ENCODE data around the gene TMEM89. TPM values are rescaled to one million over a fixed set of nuclear protein-coding genes. Genes with fewer than 3 reads are reported as not detected.

Gene TMEM89
- not detected for total RNA-seq

- Histone ChIP-seq H3K4me3 (no peak within 1 kb of the TSS), H3K27me3 (no peaks in the 10 kb centered on the region), H3K4me1 (no peaks in the 10 kb centered on the region), H3K27ac (no peak within 1 kb of the TSS), H3K9me3 (peaks cover 0 to 21% (median 0%) of the 10 kb centered on the region in 4 donors), H3K36me3 (peaks cover 0 to 22% (median 0%) of the 10 kb centered on the region in 3 donors)
- DNase-seq (ENCODE audit: low spot score in 2 of 2): no peak
- no peak for TF ChIP-seq POLR2A (IDR thresholded peaks at IDR 0.05)
- WGBS, 2 donors: 90 to 93% methylated on average over 4 to 11 of the region's 19 CpGs
These were observed at the start of gene TMEM89 for GRCh38 chr3:48621461-48621869. TMEM89 (minus strand) TSS chr3:48621769; CDS start chr3:48621756, 13 bp downstream.

- 70 to 80% methylated on average over 4 of the region's 4 CpGs for WGBS, 2 donors
- TF ChIP-seq POLR2A (IDR thresholded peaks at IDR 0.05) (no peak), CTCF (IDR thresholded peaks at IDR 0.05) (no peak), EP300 (IDR thresholded peaks at IDR 0.05) (no peak)
- Histone ChIP-seq H3K4me3 (no peak overlapping the region), H3K9me3 (no peaks in the 10 kb centered on the region), H3K36me3 (peaks cover 0 to 4% (median 0%) of the 10 kb centered on the region in 3 donors), H3K27ac (peak overlapping the region in 3 of 4 donors; percentile 90 to 98 (median 93)), H3K27me3 (peaks cover 0 to 20% of the 10 kb centered on the region in 2 donors), H3K4me1 (peaks cover 0 to 33% (median 8%) of the 10 kb centered on the region in 4 donors)
- no peak for DNase-seq (ENCODE audit: low spot score in 2 of 2)
These were observed 43.4 kb upstream of the TMEM89 start for GRCh38 chr3:48664929-48665328.

GRCh38 chr3:48664313-48664644, 42.7 kb upstream of the TMEM89 start:
- H3K4me3 ChIP-seq: peak overlapping the region in 1 of 4 donors; percentile 57

GRCh38 chr3:48663489-48664312, 42.1 kb upstream of the TMEM89 start:
- H3K27ac ChIP-seq: peak overlapping the region; percentile 75 to 98 (median 92)
- peaks cover 0 to 33% (median 8%) of the 10 kb centered on the region in 4 donors for H3K4me1 ChIP-seq
- H3K27me3 ChIP-seq: peaks cover 0 to 20% of the 10 kb centered on the region in 2 donors
- TF ChIP-seq EP300 (IDR thresholded peaks at IDR 0.05) (peak; percentile 70 to 90), POLR2A (IDR thresholded peaks at IDR 0.05) (peak; percentile 54 to 68), CTCF (IDR thresholded peaks at IDR 0.05) (peak; percentile 67 to 90 (median 79))
- 0 to 2% methylated on average over 38 to 46 of the region's 66 CpGs for WGBS, 2 donors
- H3K4me3 ChIP-seq: peak overlapping the region; percentile 47 to 60 (median 54)
- no peaks in the 10 kb centered on the region for H3K36me3 ChIP-seq
- H3K9me3 ChIP-seq: no peaks in the 10 kb centered on the region
- peak; percentile 88 for DNase-seq (ENCODE audit: low spot score in 2 of 2)

More at GRCh38 chr3:48664313-48664644, 42.7 kb upstream of the TMEM89 start:
- no peaks in the 10 kb centered on the region for H3K36me3 ChIP-seq
- H3K9me3 ChIP-seq: no peaks in the 10 kb centered on the region
- peak overlapping the region; percentile 75 to 98 (median 92) for H3K27ac ChIP-seq
- H3K4me1 ChIP-seq: peaks cover 0 to 33% (median 8%) of the 10 kb centered on the region in 4 donors
- no peak for DNase-seq (ENCODE audit: low spot score in 2 of 2)
- 48 to 53% methylated on average over 9 to 11 of the region's 11 CpGs for WGBS, 2 donors
- TF ChIP-seq EP300 (IDR thresholded peaks at IDR 0.05) (no peak), CTCF (IDR thresholded peaks at IDR 0.05) (peak in 1 of 5 experiments; percentile 7), POLR2A (IDR thresholded peaks at IDR 0.05) (no peak)
- H3K27me3 ChIP-seq: peaks cover 0 to 20% of the 10 kb centered on the region in 2 donors

- DNase-seq (ENCODE audit: low spot score in 2 of 2): peak; percentile 49 to 57
- 1% methylated on average over 24 to 38 of the region's 52 CpGs for WGBS, 2 donors
- Histone ChIP-seq H3K9me3 (no peaks in the 10 kb centered on the region), H3K36me3 (no peaks in the 10 kb centered on the region), H3K4me3 (peak within 1 kb of the TSS; percentile 47 to 60 (median 54)), H3K4me1 (peaks cover 0 to 33% (median 8%) of the 10 kb centered on the region in 4 donors), H3K27me3 (peaks cover 0 to 20% of the 10 kb centered on the region in 2 donors), H3K27ac (peak within 1 kb of the TSS; percentile 75 to 98 (median 92))
- peak in 1 of 2 donors; percentile 74 for TF ChIP-seq EP300 (IDR thresholded peaks at IDR 0.05)
- no peak for TF ChIP-seq CTCF (IDR thresholded peaks at IDR 0.05)
- peak; percentile 35 to 47 for TF ChIP-seq POLR2A (IDR thresholded peaks at IDR 0.05)
These were observed 41.4 kb upstream of the TMEM89 start, which contains the start of gene CELSR3 for GRCh38 chr3:48662753-48663488. CELSR3 (minus strand) TSS chr3:48662886; CDS start chr3:48662634, 252 bp downstream.
